Measurements from ENCODE around the gene B3GALT6. TPM values are rescaled to one million over a fixed set of nuclear protein-coding genes. Genes with fewer than 3 reads are reported as not detected.

The B3GALT6 gene
- total RNA-seq, 1 donor from 2014 or later, result 11.0 TPM

DNA sequence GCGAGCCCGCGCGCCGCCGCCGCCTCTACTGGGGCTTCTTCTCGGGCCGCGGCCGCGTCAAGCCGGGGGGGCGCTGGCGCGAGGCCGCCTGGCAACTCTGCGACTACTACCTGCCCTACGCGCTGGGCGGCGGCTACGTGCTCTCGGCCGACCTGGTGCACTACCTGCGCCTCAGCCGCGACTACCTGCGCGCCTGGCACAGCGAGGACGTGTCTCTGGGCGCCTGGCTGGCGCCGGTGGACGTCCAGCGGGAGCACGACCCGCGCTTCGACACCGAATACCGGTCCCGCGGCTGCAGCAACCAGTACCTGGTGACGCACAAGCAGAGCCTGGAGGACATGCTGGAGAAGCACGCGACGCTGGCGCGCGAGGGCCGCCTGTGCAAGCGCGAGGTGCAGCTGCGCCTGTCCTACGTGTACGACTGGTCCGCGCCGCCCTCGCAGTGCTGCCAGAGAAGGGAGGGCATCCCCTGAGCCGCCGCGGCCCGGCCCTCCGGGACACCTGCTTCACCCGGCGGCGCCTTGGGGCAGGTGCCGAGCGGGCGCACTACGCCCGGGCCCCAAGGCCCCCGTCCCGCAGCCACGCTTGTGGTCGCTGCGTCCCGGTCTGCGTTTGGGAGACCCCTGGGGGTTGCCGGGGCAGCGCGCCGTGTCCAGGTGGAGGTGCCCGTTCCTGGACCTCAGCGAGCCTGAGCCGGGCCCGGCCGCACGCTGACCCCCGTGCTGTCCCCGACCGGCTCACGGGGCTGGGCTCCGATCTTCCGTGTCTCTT is 944 bp downstream of the B3GALT6 start:
- Histone ChIP-seq H3K4me1 (peaks cover 55% of the 10 kb centered on the region), H3K27ac (no peak overlapping the region), H3K9me3 (no peaks in the 10 kb centered on the region), H3K36me3 (peaks cover 0 to 10% of the 10 kb centered on the region in 2 donors), H3K27me3 (peaks cover 2% of the 10 kb centered on the region), H3K4me3 (peak overlapping the region; percentile 34 to 63)
- intact Hi-C loops (cut with DNase I), result loop anchor here (10.0 kb wide), 1 partner anchor 108 kb away; no protein-coding TSS in a partner anchor
- TF ChIP-seq POLR2A (IDR thresholded peaks at IDR 0.05), result no peak
- no peak for TF ChIP-seq POLR2AphosphoS5 (IDR thresholded peaks at IDR 0.05; ENCODE audit: insufficient read depth in 1 of 2, low read depth in 1 of 2)
- TF ChIP-seq, protein P1, sequence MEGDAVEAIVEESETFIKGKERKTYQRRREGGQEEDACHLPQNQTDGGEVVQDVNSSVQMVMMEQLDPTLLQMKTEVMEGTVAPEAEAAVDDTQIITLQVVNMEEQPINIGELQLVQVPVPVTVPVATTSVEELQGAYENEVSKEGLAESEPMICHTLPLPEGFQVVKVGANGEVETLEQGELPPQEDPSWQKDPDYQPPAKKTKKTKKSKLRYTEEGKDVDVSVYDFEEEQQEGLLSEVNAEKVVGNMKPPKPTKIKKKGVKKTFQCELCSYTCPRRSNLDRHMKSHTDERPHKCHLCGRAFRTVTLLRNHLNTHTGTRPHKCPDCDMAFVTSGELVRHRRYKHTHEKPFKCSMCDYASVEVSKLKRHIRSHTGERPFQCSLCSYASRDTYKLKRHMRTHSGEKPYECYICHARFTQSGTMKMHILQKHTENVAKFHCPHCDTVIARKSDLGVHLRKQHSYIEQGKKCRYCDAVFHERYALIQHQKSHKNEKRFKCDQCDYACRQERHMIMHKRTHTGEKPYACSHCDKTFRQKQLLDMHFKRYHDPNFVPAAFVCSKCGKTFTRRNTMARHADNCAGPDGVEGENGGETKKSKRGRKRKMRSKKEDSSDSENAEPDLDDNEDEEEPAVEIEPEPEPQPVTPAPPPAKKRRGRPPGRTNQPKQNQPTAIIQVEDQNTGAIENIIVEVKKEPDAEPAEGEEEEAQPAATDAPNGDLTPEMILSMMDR (IDR thresholded peaks at IDR 0.05), result no peak
- no peak for DNase-seq (ENCODE audit: extremely low spot score in 2 of 2)

DNA sequence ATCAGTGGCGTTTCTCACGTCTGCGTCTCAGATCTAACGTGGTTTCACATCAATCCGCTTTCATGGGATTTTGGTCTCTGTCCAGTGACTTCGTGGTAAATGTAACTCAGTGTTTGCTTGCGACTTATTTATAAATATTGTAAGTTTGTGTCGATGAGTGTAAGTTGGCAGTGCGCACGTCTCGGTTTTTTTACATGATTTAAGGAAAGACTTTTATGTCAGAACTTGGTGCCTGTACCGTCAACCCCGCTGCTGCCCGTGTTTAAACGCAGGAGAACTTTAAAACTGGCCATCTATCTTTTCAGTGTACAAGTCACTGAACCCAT is 1.5 kb downstream of the B3GALT6 start:
- Histone ChIP-seq H3K4me1 (peaks cover 55% of the 10 kb centered on the region), H3K27me3 (peaks cover 3% of the 10 kb centered on the region), H3K27ac (no peak overlapping the region), H3K4me3 (no peak overlapping the region), H3K9me3 (no peaks in the 10 kb centered on the region), H3K36me3 (peaks cover 0 to 4% of the 10 kb centered on the region in 2 donors)
- no peak for DNase-seq (ENCODE audit: extremely low spot score in 2 of 2)
- intact Hi-C loops (cut with DNase I), result loop anchor here (10.0 kb wide), 1 partner anchor 109 kb away; no protein-coding TSS in a partner anchor
- TF ChIP-seq POLR2A (IDR thresholded peaks at IDR 0.05) (no peak), POLR2AphosphoS5 (IDR thresholded peaks at IDR 0.05; ENCODE audit: insufficient read depth in 1 of 2, low read depth in 1 of 2) (no peak)
- TF ChIP-seq, protein P1 (IDR thresholded peaks at IDR 0.05), result no peak

DNA sequence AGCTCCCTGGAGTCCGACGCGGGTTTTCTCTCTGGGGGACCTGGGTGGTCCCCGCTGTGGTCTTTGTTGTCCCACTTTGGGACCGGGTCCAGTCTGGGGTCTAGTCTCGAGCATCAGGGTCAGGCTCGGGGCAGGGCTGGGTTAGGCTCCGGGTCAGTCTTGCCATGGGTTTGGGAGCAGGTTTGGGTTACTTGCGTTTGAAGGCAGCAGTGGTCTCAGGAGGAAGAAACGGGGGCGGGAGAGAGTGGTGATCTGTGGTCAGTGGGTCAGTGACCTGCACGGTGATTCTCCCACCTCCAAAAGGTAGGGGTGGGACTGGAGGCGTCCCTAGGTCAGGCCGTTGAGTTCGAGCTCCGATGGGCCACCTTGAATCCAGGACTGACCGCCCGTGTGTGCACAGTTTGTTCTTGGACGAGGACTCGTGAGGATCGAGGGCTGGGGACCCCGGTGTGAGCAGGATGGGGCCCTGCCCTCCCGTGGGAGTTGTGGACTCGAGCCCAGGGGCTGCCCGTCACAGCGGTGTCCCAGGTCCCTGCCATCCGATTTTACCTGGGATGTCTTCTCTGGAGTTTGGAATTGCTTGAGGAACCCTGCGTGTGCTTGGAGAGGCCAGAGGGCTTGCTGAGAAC is 2.3 kb downstream of the B3GALT6 start:
- Histone ChIP-seq H3K4me3 (no peak overlapping the region), H3K9me3 (no peaks in the 10 kb centered on the region), H3K27me3 (peaks cover 5% of the 10 kb centered on the region), H3K4me1 (peaks cover 52% of the 10 kb centered on the region), H3K27ac (no peak overlapping the region), H3K36me3 (no peaks in the 10 kb centered on the region)
- DNase-seq (ENCODE audit: extremely low spot score in 2 of 2), result no peak
- TF ChIP-seq, protein P1 (IDR thresholded peaks at IDR 0.05), result no peak
- TF ChIP-seq POLR2AphosphoS5 (IDR thresholded peaks at IDR 0.05; ENCODE audit: insufficient read depth in 1 of 2, low read depth in 1 of 2) (no peak), POLR2A (IDR thresholded peaks at IDR 0.05) (no peak)
- intact Hi-C loops (cut with DNase I), result loop anchor here (10.0 kb wide), 1 partner anchor 109 kb away; no protein-coding TSS in a partner anchor

DNA sequence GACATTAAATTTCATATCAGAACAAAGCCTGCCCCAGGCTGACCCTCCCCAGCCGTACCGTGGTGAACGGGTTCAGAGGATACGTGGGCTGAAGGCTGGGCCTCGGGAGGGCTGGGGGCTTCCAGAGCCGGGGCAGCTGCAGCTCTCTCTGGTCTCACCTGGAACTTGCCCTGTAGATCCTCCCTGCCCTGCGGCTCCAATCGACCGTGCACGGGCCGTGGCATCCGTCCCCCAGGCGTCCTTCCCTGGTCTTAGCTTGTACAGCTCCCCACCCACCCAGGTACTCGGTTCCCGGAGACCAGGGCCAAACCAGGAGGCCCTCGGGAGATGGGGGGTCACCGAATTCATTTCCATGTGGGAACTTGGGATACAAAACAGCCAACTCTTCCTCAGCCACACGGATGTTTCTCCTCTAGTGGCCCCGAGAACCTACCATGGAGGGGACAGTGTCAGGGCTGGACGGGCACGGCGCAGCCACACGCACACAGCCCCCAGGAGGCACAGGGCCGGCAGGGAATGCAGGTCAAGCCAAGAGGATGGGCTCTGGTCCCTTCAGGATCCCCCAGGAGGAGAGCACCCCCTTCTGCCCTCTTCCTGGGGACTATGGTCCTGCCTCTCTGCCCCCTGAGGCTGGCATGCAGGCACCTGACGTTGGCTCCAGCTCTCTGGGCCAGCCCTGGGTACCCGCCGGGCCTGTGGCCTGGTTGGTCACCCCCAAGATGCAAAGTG is 3.1 kb downstream of the B3GALT6 start:
- no peaks in the 10 kb centered on the region for H3K36me3 ChIP-seq
- peaks cover 49% of the 10 kb centered on the region for H3K4me1 ChIP-seq
- no peak overlapping the region for H3K27ac ChIP-seq
- no peaks in the 10 kb centered on the region for H3K9me3 ChIP-seq
- no peak for DNase-seq (ENCODE audit: extremely low spot score in 2 of 2)
- TF ChIP-seq POLR2AphosphoS5 (IDR thresholded peaks at IDR 0.05; ENCODE audit: insufficient read depth in 1 of 2, low read depth in 1 of 2), result no peak
- TF ChIP-seq POLR2A (IDR thresholded peaks at IDR 0.05), result no peak
- TF ChIP-seq, protein P1 (IDR thresholded peaks at IDR 0.05), result no peak
- intact Hi-C loops (cut with DNase I), result loop anchor here (10.0 kb wide), 1 partner anchor 110 kb away; no protein-coding TSS in a partner anchor
- no peak overlapping the region for H3K4me3 ChIP-seq
- H3K27me3 ChIP-seq, result peaks cover 7% of the 10 kb centered on the region
